Measurements from ENCODE around the gene CDKN1C.

DNA sequence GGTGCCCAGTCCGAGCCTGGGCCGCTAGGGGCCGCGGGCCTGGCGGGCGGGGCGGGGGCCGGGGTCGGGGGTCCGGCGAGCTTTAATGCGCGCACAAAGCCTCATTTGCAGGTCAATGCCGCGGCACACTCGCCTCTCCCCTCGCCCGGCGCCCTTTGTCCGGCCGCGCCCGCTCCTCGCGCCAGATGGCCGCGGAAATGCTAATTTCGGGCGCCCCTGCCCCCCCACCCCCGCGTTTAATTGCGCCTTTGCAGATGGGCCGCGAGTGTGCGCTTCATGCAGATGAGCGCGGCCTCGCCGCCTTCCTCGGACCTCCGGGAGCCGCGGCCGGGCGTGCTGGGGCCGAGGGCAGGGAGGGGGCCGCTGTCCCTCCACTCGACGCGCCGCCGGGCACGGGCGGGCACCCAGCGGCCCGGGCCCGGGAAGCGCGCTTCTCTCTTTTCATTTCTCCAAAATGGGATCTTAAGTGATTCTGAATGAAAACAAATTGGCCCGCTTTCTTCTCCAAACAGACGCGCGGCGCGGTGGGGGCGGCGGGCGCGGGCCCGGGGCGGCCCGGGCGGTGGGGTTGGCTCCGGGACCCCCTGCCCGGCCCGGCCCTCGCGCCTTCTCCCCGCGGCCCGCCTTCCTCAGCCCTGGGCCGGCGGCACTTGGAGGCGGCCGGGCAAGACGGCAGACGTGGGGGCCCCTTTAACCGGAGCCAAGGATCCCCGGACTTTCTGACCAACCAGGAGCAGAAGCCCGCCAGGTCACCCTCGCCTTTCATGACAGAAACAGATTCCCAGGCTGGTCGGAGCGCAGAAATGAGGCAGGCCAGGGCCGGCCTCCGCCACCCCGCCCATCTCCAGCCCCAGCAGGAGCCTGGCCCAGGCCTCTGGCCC lies 22.9 kb downstream of the CDKN1C start:
- TF ChIP-seq ZNF571 (tag by site-specific recombination; IDR thresholded peaks at IDR 0.05) (no peak), ZNF792 (tag by site-specific recombination; IDR thresholded peaks at IDR 0.05) (no peak), ZNF747 (tag by site-specific recombination; IDR thresholded peaks at IDR 0.05) (no peak), PRDM1 (tag by site-specific recombination; IDR thresholded peaks at IDR 0.05) (no peak), KLF9 (tag by site-specific recombination; IDR thresholded peaks at IDR 0.05; ENCODE audit: low read depth) (no peak), ZBTB21 (tag by site-specific recombination; IDR thresholded peaks at IDR 0.05) (no peak), ZNF302 (tag by site-specific recombination; IDR thresholded peaks at IDR 0.05; ENCODE audit: low read depth) (no peak), YY1 (tag by site-specific recombination; IDR thresholded peaks at IDR 0.05) (no peak)
- TF ChIP-seq, protein P1, sequence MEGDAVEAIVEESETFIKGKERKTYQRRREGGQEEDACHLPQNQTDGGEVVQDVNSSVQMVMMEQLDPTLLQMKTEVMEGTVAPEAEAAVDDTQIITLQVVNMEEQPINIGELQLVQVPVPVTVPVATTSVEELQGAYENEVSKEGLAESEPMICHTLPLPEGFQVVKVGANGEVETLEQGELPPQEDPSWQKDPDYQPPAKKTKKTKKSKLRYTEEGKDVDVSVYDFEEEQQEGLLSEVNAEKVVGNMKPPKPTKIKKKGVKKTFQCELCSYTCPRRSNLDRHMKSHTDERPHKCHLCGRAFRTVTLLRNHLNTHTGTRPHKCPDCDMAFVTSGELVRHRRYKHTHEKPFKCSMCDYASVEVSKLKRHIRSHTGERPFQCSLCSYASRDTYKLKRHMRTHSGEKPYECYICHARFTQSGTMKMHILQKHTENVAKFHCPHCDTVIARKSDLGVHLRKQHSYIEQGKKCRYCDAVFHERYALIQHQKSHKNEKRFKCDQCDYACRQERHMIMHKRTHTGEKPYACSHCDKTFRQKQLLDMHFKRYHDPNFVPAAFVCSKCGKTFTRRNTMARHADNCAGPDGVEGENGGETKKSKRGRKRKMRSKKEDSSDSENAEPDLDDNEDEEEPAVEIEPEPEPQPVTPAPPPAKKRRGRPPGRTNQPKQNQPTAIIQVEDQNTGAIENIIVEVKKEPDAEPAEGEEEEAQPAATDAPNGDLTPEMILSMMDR (tag by site-specific recombination; IDR thresholded peaks at IDR 0.05): no peak
- TF ChIP-seq, protein P2, sequence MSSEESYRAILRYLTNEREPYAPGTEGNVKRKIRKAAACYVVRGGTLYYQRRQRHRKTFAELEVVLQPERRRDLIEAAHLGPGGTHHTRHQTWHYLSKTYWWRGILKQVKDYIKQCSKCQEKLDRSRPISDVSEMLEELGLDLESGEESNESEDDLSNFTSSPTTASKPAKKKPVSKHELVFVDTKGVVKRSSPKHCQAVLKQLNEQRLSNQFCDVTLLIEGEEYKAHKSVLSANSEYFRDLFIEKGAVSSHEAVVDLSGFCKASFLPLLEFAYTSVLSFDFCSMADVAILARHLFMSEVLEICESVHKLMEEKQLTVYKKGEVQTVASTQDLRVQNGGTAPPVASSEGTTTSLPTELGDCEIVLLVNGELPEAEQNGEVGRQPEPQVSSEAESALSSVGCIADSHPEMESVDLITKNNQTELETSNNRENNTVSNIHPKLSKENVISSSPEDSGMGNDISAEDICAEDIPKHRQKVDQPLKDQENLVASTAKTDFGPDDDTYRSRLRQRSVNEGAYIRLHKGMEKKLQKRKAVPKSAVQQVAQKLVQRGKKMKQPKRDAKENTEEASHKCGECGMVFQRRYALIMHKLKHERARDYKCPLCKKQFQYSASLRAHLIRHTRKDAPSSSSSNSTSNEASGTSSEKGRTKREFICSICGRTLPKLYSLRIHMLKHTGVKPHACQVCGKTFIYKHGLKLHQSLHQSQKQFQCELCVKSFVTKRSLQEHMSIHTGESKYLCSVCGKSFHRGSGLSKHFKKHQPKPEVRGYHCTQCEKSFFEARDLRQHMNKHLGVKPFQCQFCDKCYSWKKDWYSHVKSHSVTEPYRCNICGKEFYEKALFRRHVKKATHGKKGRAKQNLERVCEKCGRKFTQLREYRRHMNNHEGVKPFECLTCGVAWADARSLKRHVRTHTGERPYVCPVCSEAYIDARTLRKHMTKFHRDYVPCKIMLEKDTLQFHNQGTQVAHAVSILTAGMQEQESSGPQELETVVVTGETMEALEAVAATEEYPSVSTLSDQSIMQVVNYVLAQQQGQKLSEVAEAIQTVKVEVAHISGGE (tag by site-specific recombination; conservative IDR thresholded peaks at IDR 0.05; ENCODE audit: low read depth): no peak
